IPS-18c (cell line): ENCODE data around the gene FAM229A.
"Not testable (repeated sequence)": the region's sequence is repeated elsewhere in the genome, so short reads cannot be mapped to it uniquely, and the experiment has no call there.

Source experiments
- H3K4me3 ChIP-seq: 2 replicates; pipeline ENCODE4 v1.7.0; 2013; ENCODE audit warnings: low read depth, mild to moderate bottlenecking, low read length, moderate library complexity; ENCODE audit not compliant: insufficient read depth
- H3K9me3 ChIP-seq: one replicate; pipeline ENCODE4 v1.6.1; 2013; ENCODE audit warnings: mild to moderate bottlenecking, low read length, moderate library complexity; ENCODE audit not compliant: control insufficient read depth, insufficient read depth

The FAM229A gene

GRCh38 chr1:32388641-32389040, 26.4 kb upstream of the FAM229A start:
- Histone ChIP-seq H3K9me3 (no peaks in the 10 kb centered on the region), H3K4me3 (no peak overlapping the region)

- Histone ChIP-seq H3K4me3 (no peak overlapping the region), H3K9me3 (no peaks in the 10 kb centered on the region)
These were observed 24.5 kb upstream of the FAM229A start for GRCh38 chr1:32386676-32387392.

- Histone ChIP-seq H3K9me3 (peaks cover 3% of the 10 kb centered on the region), H3K4me3 (no peak overlapping the region)
These were observed 17.8 kb upstream of the FAM229A start for GRCh38 chr1:32380057-32380456.

GRCh38 chr1:32377541-32378220, 15.4 kb upstream of the FAM229A start:
- Histone ChIP-seq H3K9me3 (peaks cover 3% of the 10 kb centered on the region), H3K4me3 (no peak overlapping the region)

- H3K9me3 ChIP-seq: peaks cover 3% of the 10 kb centered on the region
- no peak overlapping the region for H3K4me3 ChIP-seq
These were observed 13.9 kb upstream of the FAM229A start for GRCh38 chr1:32376199-32376598.

- Histone ChIP-seq H3K9me3 (no peaks in the 10 kb centered on the region), H3K4me3 (no peak overlapping the region)
These were observed 11.8 kb upstream of the FAM229A start for GRCh38 chr1:32373996-32374592.

- Histone ChIP-seq H3K9me3 (no peaks in the 10 kb centered on the region), H3K4me3 (no peak overlapping the region)
These were observed 10.0 kb upstream of the FAM229A start for GRCh38 chr1:32372149-32372756.

- H3K9me3 ChIP-seq: no peaks in the 10 kb centered on the region
- H3K4me3 ChIP-seq: no peak overlapping the region
These were observed 5.8 kb upstream of the FAM229A start for GRCh38 chr1:32367912-32368635.

GRCh38 chr1:32365445-32365844, 3.2 kb upstream of the FAM229A start:
- Histone ChIP-seq H3K4me3 (no peak overlapping the region), H3K9me3 (no peaks in the 10 kb centered on the region)

- no peaks in the 10 kb centered on the region for H3K9me3 ChIP-seq
- H3K4me3 ChIP-seq: no peak overlapping the region
These were observed 2.6 kb upstream of the FAM229A start for GRCh38 chr1:32364836-32365235.

GRCh38 chr1:32363713-32364112, 1.4 kb upstream of the FAM229A start:
- H3K4me3 ChIP-seq: no peak overlapping the region
- H3K9me3 ChIP-seq: no peaks in the 10 kb centered on the region

GRCh38 chr1:32361674-32362473, 411 bp downstream of the FAM229A start:
- Histone ChIP-seq H3K9me3 (no peaks in the 10 kb centered on the region), H3K4me3 (peak overlapping the region; percentile 52)

- no peak overlapping the region for H3K4me3 ChIP-seq
- no peaks in the 10 kb centered on the region for H3K9me3 ChIP-seq
These were observed 994 bp downstream of the FAM229A start for GRCh38 chr1:32361308-32361673.

GRCh38 chr1:32358435-32358834, 3.9 kb downstream of the FAM229A start:
- Histone ChIP-seq H3K4me3 (no peak overlapping the region), H3K9me3 (no peaks in the 10 kb centered on the region)

- no peaks in the 10 kb centered on the region for H3K9me3 ChIP-seq
These were observed 4.7 kb downstream of the FAM229A start for GRCh38 chr1:32357614-32358013.

GRCh38 chr1:32356478-32356877, 5.8 kb downstream of the FAM229A start:
- no peak overlapping the region for H3K4me3 ChIP-seq
- H3K9me3 ChIP-seq: no peaks in the 10 kb centered on the region

More at GRCh38 chr1:32357614-32358013, 4.7 kb downstream of the FAM229A start:
- H3K4me3 ChIP-seq: no peak overlapping the region

GRCh38 chr1:32355778-32356177, 6.5 kb downstream of the FAM229A start:
- H3K9me3 ChIP-seq, H3K4me3 ChIP-seq: not testable (repeated sequence)
